HG03575 (cell line): ENCODE results near the gene ME1.
"Not testable (repeated sequence)": the region's sequence is repeated elsewhere in the genome, so short reads cannot be mapped to it uniquely, and the experiment has no call there.

Experiments
- ATAC-seq: cut with Tn5 transposase; IDR thresholded peaks from one replicate; pipeline ENCODE4 v1.9.1; 2021; ENCODE audit not compliant: unreplicated experiment, insufficient number of reproducible peaks, low FRiP score; ENCODE audit errors: extremely low read depth

ME1 gene

GRCh38 chr6:83430611-83431544, at the start of gene ME1:
ME1 (minus strand) TSS chr6:83431051; CDS start chr6:83430954, 97 bp downstream.
- ATAC-seq, result peak; percentile 34

GRCh38 chr6:83480470-83480869, 49.6 kb upstream of the ME1 start:
- no peak for ATAC-seq

GRCh38 chr6:83479389-83479788, 48.5 kb upstream of the ME1 start:
- ATAC-seq, result no peak

GRCh38 chr6:83476971-83477370, 46.1 kb upstream of the ME1 start:
- ATAC-seq, result no peak

GRCh38 chr6:83474309-83474708, 43.5 kb upstream of the ME1 start:
- no peak for ATAC-seq

- ATAC-seq, result no peak
Measured at GRCh38 chr6:83472767-83473166, 41.9 kb upstream of the ME1 start.

GRCh38 chr6:83470587-83470986, 39.7 kb upstream of the ME1 start:
- ATAC-seq, result no peak

- ATAC-seq, result no peak
Measured at GRCh38 chr6:83470001-83470400, 39.1 kb upstream of the ME1 start.

GRCh38 chr6:83467620-83468036, 36.8 kb upstream of the ME1 start:
- ATAC-seq, result no peak

- ATAC-seq, result no peak
Measured at GRCh38 chr6:83466328-83466727, 35.5 kb upstream of the ME1 start.

- ATAC-seq, result no peak
Measured at GRCh38 chr6:83464381-83465140, 33.7 kb upstream of the ME1 start.

- ATAC-seq, result no peak
Measured at GRCh38 chr6:83463886-83464285, 33.0 kb upstream of the ME1 start.

- ATAC-seq, result no peak
Measured at GRCh38 chr6:83462524-83462923, 31.7 kb upstream of the ME1 start.

GRCh38 chr6:83461438-83461837, 30.6 kb upstream of the ME1 start:
- no peak for ATAC-seq

- ATAC-seq, result no peak
Measured at GRCh38 chr6:83459663-83460062, 28.8 kb upstream of the ME1 start.

- ATAC-seq, result not testable (repeated sequence)
Measured at GRCh38 chr6:83450015-83450414, 19.2 kb upstream of the ME1 start.

- not testable (repeated sequence) for ATAC-seq
Measured at GRCh38 chr6:83444086-83444699, 13.3 kb upstream of the ME1 start.

GRCh38 chr6:83443516-83443915, 12.7 kb upstream of the ME1 start:
- no peak for ATAC-seq

GRCh38 chr6:83442752-83443151, 11.9 kb upstream of the ME1 start:
- no peak for ATAC-seq

GRCh38 chr6:83439201-83439600, 8.3 kb upstream of the ME1 start:
- ATAC-seq, result no peak
